ENCODE data around the gene IL2RG.

The IL2RG gene

DNA sequence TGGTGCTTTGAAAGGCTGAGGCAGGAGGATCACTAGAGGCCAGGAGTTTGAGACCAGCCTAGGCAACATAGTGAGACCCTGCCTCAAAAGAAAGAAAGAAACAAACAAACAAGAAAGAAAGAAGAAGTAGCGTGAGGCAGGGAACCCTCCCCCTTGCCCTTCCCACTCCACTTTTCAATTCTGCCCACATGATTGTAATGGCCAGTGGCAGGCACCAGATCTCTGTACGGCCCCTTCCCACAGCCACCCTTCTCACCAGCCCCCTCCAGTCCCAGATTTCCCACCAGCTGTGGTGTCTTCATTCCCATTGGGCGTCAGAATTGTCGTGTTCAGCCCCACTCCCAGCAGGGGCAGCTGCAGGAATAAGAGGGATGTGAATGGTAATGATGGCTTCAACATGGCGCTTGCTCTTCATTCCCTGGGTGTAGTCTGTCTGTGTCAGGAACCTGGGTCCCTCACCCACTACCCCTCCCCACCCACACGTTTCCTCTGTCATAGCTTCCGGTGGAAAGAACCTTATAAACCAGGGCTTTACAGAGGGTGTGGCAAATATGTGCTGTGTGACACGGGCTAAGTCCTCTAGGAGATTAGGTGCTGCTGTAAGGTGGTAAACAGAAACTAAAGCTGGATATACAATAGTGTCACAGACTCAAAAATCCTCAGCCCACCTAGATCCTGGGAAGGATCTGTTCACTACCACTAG, at the start of gene IL2RG:
TSS of gene IL2RG (minus strand) at position 437 of the 703 bp plus-strand sequence. CDS start at position 399, 38 bp downstream.
- DNase-seq = peak; percentile 78

DNA sequence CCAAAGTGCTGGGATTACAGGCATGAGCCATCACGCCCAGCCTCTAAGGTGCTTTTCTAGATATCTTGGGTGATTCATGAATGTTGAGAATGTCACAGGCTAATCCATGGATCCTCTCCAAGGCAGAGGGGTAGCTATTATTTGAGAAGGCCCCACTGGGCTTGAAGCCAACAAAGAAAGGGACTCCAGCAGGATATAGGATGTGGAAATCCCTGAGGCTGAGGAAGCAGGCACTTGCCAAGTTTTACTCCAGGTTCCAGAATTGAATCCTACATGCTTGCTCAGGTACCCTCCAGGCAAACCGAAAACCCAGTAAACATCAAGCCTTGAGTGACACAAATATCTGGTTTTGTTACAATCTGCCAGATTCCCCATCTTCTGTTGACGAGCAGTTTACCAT, 49.1 kb upstream of the IL2RG start:
- no peak for DNase-seq

DNA sequence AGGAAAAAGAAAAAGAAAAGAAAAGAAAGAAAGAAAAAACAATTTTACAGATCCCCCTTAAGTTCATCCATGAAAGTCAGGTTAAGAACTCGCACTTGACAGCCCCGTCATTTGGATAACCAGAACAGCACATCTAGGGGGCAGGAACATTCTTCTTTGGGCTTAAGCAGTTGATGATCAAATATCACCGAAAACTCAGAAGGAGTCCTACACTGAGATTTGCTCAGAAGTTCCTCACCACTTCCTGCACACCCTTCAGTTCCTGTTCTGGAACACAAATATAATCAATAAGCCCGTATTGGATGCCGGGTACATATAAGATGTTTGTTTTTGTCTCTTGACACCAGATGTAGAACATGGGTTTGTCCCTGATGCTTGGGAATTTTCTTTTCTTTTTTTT, 48.0 kb upstream of the IL2RG start:
- DNase-seq = no peak

DNA sequence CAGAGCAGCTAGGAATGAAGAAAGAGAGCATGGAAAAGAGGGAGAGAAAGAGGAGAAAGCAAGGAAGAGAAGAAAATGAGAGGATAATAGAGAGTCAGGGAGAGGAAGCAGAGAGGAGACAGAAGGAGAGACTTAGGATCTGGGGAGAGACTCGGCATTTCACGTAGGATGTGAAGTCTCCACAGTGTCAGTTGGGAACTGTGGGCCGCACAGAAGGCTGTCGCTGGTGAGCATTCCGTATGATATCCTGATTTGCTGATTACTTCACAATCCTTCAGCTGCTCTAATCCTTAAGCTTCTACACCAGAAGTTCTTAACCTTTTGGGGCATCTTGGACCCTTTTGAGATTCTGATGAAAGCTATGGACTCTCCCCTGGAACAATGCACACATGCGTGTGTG, 47.2 kb upstream of the IL2RG start:
- no peak for DNase-seq

DNA sequence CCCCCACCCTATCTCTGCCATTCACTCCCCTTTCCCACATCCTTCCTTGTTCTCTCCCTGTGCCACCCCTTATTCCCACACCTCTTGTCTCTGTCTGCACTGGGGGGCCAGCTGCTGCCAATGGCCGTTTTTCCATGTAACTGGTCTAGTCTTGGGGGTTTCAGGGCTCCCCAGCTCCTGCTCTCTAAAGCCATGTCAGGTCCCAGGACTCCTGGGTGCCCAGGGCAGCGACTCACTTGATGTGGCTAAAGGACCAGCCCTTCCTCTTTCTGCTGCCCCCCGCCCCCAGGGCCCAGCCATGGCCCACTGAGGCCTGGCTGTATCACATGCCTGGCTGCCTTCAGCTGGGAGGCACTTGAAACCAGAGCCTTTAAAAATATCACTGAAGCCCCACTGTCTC, 43.3 kb upstream of the IL2RG start:
- no peak for DNase-seq

DNA sequence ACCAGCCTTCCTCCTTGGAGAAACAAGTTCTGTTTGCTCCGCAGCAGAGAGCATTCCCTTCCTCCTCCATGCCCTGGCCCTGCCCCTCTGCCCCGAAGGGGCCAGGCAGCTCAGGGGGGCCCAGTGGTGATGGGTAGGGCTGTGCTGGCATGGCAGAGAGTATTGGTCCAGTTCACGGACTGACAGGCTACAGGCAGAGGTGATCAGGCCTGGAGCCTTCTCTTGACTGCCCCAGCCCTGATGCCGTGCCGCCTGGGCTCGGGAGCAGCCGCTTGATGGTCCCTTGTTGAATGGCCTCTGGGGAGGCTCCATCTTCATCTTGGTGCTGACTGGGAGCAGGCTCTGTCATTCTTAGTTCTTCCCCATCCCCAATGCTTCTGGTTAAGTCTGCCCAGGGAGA, 42.8 kb upstream of the IL2RG start:
- no peak for DNase-seq

DNA sequence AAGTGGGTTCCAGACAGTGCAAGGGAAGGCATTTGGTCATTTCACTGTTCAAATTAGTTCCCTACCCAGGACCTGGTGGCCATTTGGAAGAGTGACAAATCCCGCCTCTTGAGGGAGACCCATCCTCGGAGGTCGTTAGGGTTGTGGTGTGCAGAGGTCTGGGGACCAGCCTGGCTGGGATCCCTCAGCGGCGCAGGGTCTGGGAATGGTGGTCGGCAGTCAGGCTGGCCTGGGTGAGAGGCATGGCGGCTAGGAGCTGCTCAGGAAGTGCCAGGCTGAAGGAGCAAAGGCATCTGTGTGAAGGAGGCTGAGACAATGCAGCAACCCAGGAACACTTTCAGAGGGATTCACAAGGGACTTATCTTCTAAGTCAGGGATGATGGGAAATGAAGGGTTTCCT, 40.0 kb upstream of the IL2RG start:
- no peak for DNase-seq

DNA sequence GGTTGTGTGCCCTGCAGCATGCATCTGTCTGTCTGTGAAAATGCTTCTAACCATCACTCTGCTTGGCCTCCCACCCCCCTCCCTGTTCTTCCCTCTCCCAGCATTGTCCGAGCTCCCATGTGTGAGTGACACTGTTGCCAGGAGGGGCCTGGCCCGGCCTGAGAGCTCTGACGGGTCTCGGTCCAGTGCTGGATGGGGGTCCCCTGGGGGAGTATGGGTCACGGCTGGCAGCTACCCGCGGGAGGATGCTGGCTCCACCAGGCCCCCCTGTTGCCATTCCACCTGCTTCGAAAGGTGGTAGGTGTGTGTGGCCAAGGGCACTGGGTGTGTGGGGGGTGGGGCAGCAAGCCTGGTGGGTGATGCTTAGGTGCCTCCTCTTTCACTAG, 36.9 kb upstream of the IL2RG start:
- no peak for DNase-seq

DNA sequence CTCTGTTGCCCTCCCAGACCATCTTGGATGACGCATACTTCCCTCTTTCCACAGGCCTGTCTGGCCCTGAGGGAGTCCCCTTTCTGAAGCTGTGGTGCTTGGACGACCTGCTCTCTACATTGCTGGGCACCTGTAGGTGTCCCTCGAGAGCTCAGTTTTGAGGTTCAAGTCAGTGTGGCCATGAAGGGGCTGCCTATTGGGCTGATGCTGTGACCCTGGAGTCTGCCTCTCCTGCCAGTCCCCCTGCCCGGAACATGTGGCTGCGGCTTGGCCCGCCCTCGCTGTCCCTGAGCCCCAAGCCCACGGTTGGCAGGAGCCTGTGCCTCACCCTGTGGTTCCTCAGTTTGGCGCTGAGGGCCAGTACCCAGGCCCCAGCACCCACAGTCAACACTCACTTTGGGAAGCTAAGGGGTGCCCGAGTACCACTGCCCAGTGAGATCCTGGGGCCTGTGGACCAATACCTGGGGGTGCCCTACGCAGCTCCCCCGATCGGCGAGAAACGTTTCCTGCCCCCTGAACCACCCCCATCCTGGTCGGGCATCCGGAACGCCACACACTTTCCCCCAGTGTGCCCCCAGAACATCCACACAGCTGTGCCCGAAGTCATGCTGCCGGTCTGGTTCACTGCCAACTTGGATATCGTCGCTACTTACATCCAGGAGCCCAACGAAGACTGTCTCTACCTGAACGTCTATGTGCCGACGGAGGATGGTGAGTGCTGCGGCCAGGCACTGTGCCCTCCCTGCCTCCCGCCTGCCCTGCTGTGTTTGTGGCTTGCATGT, 36.3 kb upstream of the IL2RG start:
- no peak for DNase-seq

DNA sequence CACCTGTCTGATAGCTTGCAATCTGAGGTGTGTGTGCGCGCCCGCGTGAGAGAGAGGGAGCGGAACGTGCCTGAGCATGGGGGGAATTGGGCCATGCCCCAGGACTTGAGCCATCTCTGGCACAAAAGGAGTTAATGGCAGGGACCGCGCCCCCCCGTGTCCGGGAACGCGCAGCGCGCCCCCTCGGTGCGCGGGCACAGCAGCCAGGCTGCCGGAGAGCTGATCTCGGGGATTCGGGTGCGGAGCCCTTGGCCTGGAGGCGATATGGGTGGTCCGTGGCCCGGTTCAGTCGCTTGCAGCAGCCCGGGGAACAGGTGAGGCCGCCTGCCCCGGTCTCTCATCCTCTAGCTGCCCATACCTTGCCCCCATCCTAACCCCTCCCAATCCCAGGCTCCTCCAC, 33.3 kb upstream of the IL2RG start, which contains the start of gene NLGN3:
TSS of gene NLGN3 (plus strand) at position 191 of the 400 bp plus-strand sequence. CDS start 2,909 bp downstream, outside the sequence.
- no peak for DNase-seq

DNA sequence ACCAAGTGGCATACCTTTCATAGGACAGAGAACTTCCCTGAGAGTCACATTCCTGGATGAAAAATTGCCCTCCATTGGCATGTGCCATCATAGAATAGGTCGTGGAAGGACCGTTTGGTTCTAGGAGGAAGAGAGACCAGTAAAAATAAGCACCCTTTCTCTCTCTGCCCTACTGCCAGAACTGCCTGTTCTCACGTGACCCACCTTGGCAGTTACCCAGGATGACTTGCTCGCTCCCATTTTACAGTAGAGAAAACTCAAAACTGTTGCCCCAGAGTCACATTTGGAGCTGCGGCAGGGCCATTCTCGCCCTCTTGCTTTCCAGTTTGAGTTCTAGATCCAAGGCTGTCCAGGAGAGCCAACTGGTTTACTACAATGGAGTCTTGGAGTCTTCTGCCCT, 32.1 kb upstream of the IL2RG start:
- no peak for DNase-seq

DNA sequence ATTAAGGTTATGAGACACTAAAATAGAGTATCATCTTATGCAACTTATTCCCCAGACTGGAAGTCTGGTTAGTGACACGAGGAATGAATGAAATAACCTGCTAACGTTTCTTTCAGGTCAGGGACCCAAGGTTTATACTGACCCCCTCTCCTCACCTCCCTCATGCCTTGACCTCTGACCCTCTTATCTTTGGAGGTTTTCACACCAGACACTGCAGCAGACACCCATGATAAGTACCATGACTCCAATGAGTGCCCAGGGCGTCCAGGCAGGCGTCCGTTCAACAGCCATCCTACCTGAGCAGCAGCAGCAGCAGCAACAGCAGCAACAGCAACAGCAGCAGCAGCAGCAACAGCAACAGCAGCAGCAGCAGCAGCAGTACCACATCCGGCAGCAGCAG, 29.1 kb upstream of the IL2RG start:
- no peak for DNase-seq

DNA sequence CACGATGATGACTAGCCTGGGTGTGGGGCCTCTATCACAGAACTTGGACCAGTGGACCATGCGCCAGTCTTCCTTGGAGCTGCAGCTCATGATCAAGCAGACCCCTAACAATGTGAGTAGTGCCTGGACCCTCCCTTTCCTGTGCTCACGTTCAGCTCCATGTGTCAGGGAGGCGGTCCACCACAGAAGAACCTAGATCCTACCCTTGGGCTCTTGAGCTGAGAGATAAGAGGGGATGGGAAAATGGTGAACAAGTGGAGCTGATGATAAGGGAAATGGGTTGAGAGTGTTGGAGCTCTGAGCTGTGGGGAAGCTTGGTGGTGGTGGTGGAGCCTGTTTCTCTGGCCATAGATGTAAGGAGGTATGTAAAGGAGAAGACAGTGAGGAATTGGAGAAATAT, 20.1 kb upstream of the IL2RG start:
- DNase-seq = no peak

DNA sequence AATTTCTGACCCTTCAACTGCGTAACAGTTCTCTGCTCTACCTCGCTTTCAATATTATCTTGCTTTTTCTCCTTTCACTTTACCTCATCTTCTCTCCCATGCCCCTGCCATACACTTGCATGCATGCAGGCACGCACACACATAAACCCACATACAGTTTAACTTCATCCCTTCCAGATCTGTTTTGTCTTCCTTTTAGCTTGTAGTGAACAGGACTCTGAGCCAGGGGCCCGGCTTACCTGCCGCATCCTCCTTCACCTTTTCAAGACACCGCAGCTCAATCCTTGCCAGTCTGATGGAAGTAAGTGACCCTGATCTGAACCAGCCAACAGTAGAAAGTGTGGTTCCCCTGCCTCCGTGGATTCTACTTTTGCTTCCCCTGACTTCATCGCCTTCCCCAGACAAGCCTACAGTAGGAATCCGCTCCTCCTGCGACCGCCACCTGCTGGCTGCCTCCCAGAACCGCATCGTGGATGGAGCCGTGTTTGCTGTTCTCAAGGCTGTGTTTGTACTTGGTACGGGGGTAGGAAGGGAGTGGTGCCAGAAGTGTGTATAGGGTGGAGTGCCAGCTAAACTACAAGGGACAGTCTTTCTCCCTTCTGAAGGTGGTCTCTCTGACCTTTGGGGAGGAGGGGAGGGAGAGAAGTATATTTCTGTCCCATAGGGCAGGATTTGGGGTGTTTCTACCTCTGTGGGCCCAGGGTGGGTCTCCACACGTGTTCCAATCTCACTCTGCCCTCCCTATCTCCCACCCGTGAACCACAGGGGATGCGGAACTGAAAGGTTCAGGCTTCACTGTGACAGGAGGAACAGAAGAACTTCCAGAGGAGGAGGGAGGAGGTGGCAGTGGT, 17.8 kb upstream of the IL2RG start:
- DNase-seq = peak; percentile 76

DNA sequence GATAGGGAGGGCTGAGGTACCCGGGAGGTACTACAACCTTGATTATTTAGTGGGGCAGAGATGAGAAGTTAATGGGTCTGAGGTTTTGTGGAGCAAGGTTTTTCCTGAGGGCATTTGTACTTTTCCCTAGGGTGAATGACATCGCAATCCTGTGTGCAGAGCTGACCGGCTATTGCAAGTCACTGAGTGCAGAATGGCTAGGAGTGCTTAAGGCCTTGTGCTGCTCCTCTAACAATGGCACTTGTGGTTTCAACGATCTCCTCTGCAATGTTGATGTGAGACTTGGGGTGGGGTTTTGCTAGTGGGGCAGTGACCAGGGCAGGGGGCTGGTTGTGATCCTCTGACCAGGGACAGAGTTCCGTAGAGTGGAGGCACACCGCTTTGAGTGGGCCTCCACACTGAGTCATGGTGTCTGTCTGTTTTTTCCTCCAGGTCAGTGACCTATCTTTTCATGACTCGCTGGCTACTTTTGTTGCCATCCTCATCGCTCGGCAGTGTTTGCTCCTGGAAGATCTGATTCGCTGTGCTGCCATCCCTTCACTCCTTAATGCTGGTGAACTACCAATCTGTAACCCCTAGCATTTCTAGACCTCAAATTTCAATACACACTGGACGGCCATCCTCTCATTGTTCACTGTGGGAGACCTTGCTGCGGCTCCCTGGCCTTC, 16.9 kb upstream of the IL2RG start:
- DNase-seq = no peak

DNA sequence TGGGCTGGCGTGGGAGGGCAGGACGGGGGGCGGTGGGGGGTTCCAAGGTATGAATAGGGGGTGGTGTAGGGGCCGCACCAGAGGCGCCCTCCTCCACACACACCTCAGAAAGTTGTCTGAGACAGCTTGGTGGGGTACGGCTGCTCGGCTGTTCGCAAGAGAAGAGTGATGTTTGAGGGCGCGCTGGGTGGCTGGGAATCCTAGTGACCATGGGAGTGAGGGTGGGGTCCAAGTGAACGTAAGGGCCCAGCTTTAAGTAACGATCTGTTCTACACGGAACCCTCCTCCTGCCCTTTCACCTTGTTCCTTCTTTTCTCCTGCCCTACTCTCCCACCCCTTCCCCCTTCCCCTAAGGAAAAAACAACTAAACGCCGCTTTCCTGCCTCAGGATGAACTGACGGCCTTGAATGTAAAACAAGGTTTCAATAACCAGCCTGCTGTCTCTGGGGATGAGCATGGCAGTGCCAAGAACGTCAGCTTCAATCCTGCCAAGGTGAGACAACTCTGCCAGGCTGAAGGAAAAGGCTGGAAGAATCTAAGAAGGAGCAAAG, 7.7 kb upstream of the IL2RG start:
- DNase-seq = no peak

DNA sequence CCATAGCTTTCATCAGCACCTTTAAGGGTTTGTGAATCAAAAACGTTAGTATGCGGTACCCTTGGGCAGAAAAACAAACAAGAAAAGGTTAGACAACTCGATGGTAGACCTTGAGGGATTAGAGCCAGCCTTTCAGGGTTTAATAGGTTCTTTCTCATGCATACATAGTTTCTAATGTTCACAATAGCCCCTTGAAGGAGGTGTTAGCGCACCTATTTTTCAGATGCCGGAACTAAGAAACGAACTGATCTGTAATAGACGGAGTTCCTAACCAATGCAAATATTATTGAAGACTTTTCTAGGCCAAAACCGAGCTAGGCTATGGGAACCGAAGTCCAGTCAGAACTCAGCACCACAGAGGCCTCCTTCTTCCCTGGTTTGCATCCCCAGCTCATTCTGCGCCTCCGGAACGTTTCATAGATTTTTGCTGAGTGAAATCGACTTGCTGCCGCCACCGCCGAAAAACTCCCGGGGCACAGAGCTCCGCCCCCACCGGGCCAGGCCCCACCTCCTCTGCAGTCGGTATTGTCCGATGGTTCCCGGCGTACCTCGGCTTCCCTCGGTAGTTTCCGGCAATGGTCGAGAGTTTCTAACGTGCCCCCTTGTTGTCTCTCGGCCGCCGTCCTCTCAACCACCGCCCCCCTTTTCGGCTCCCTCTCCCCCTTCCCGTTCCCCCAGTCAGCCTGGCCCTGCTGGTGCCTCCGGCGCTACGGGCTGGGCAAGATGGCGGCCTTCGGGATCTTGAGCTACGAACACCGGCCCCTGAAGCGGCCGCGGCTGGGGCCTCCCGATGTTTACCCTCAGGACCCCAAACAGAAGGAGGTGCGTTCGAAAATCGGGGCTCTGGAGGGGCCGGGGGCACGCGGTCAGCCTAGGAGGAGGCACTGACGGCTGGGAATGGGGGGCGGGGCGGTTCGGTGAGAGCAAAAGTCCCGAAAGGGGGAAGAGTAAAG, 6.9 kb upstream of the IL2RG start, which contains the start of gene MED12:
TSS of gene MED12 (plus strand) at position 565 of the 953 bp plus-strand sequence. CDS start at position 724, 159 bp downstream.
- peak; percentile 87 for DNase-seq

DNA sequence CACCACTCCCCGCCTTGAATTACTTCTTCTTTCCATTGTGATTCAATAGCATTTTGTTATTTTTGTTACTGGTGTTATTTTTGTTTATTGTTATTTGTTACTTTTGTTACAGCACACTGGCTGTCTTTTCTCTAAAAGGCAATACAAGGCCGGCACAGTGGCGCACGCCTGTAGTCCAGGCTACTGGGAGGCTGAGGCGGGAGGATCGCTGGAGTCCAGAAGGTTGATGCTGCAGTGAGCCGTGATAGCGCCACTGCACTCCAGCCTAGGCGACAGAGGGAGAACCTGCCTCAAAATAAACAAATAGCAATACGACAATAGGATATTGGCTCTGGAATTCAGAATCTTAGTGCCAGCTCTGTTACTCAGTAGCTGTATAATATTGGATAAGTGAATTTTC, 6.0 kb upstream of the IL2RG start:
- no peak for DNase-seq

DNA sequence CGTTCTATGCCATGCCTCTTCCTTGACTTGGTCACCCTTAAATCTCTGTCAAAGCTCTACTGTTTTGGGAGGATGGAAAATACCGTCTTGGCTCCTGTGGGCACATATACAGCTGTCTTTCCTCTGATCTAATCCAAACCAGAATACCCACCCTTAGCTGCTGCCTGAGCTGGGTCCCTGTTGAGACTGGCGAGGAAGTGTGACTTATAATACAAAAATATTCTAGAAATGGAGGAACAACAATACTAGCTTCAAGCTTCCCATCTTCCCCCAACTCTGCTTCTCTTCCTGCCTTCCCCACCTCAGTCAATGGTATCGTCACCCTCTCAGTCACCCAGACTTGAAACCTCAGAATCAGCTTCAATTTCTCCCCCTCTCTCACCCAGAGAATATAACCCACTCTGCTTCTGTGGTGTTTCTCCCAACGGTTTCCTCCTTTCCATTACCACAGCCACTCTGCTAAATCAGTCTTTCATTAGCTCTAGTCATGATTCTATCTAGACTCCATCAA, 599 bp upstream of the IL2RG start:
- DNase-seq = no peak

DNA sequence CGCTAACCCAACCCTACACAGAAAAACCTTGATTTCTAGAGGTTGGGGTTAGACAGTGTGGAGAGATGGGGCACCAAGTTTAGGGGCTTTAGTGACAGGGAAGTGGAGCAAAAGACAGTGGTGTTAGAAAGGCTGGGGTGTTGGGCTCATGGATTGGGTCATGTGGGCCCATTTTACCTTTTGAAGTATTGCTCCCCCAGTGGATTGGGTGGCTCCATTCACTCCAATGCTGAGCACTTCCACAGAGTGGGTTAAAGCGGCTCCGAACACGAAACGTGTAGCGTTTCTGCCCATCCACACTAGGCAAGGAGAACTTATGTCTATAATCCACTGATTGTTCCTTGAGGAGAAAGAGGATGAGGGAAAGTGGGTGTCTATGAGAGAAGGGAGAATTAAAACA, 2.3 kb downstream of the IL2RG start:
- DNase-seq = no peak

DNA sequence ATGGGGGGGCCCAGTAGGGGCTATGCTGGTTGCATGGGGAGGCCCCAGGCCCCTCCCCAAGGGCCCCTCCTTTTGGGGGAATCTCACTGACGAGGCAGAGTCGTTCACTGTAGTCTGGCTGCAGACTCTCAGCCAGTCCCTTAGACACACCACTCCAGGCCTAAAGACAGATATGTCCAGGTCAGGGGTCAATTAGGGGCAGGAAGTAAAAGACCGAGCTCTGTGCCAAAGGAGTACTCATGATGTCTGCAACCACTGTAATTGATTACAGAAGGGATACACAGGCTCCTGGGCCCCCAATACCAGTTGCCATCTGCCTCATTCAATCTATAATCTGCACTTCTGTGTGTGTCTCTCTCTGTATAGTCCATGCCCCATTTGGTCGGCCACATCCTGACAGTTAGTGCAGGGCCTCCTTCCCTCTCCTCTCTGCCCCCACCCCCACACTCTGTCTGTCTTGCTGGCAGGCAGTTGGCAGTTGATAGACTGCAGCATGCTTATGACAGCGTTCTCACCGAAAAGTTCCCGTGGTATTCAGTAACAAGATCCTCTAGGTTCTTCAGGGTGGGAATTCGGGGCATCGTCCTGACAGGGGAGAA, 3.5 kb downstream of the IL2RG start:
- DNase-seq = peak; percentile 45

Data from activated CD4-positive, alpha-beta T cell treated with anti-CD3 and anti-CD28 coated beads for 48 hours (primary cell).